ENCODE data around the gene CNTNAP2.

The CNTNAP2 gene

DNA sequence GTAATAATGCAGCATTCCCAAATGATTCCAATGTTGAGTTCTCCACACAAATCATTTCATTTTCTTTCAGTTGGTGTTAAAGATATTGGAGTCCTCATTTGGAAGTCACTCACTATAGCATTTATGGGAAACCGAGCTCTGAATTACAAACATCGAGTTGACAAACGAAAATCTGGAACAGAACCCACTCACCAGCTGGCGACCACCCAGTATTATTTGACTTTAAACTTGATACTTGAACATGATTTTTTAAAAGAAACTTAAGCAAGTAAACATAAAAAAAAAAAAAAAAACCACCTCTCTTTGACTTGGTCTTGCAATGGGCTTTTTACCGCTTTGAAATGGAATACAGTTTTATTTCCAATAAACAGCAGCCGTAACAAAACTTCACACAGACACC is 1897.4 kb downstream of the CNTNAP2 start (continued):
- no peak for TF ChIP-seq ZBTB11 (tag by site-specific recombination; conservative IDR thresholded peaks at IDR 0.05; ENCODE audit: low read depth)
- TF ChIP-seq ZNF335 (tag by site-specific recombination; conservative IDR thresholded peaks at IDR 0.05) = no peak
- TF ChIP-seq ZNF626 (tag by site-specific recombination; IDR thresholded peaks at IDR 0.05) = no peak
- no peak for TF ChIP-seq HOXD13 (CRISPR knock-in tag; IDR thresholded peaks at IDR 0.05; ENCODE audit: borderline replicate concordance)
- no peak for TF ChIP-seq YY1 (tag by site-specific recombination; IDR thresholded peaks at IDR 0.05)
- TF ChIP-seq REST (tag by site-specific recombination; IDR thresholded peaks at IDR 0.05) = no peak
- TF ChIP-seq ZSCAN5A (tag by site-specific recombination; IDR thresholded peaks at IDR 0.05) = no peak
- no peak for TF ChIP-seq TRIM28 (IDR thresholded peaks at IDR 0.05; ENCODE audit: borderline replicate concordance, low read length)

- POLR2A ChIA-PET = no interaction called here
Observed at GRCh38 chr7:148014541-148014940, 1897.9 kb downstream of the CNTNAP2 start.

DNA sequence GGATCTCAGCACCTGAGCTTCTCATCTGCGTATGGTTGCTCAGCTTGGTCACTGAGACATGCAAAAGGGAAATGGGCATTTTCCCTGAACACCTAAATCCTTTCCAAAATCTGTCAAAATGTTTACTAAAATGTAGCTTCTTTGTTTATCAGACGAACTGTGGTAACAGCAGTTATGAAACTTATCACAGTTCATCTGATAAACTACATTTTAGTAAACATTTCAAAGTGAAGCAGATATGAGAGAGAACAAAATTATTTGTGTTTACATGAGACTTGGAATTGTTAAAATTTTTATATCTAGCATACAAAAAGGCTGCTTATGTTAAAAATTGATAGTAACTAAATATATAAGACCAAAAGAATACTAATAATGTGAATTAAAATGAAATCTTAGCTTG is 1900.5 kb downstream of the CNTNAP2 start:
- Histone ChIP-seq H3K27ac (ENCODE audit: extremely low read depth, low read depth, low read length) (no peak overlapping the region), H3K4me3 (ENCODE audit: low read depth, low read length) (no peak overlapping the region), H3K9me3 (ENCODE audit: control insufficient read depth, insufficient read depth, low read depth, low read length) (no peaks in the 10 kb centered on the region), H3K4me1 (ENCODE audit: control insufficient read depth, insufficient read depth, low read length) (no peaks in the 10 kb centered on the region), H3K36me3 (ENCODE audit: control insufficient read depth in 2 of 2, insufficient read depth in 1 of 2, low read length in 2 of 2) (no peaks in the 10 kb centered on the region)
- CTCF ChIA-PET = no interaction called here
- POLR2A ChIA-PET = no interaction called here
- TF ChIP-seq ZNF169 (tag by site-specific recombination; IDR thresholded peaks at IDR 0.05) (no peak), ZBTB7A (tag by site-specific recombination; IDR thresholded peaks at IDR 0.05; ENCODE audit: low read depth) (no peak)
- TF ChIP-seq, protein P1, sequence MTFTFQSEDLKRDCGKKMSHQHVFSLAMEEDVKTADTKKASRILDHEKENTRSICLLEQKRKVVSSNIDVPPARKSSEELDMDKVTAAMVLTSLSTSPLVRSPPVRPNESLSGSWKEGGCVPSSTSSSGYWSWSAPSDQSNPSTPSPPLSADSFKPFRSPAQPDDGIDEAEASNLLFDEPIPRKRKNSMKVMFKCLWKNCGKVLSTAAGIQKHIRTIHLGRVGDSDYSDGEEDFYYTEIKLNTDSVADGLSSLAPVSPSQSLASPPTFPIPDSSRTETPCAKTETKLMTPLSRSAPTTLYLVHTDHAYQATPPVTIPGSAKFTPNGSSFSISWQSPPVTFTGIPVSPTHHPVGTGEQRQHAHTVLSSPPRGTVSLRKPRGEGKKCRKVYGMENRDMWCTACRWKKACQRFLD (tag by site-specific recombination; IDR thresholded peaks at IDR 0.05) = no peak
- TF ChIP-seq, protein P2, sequence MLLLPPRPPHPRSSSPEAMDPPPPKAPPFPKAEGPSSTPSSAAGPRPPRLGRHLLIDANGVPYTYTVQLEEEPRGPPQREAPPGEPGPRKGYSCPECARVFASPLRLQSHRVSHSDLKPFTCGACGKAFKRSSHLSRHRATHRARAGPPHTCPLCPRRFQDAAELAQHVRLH (tag by site-specific recombination; IDR thresholded peaks at IDR 0.05) = no peak

More at GRCh38 chr7:148014541-148014940, 1897.9 kb downstream of the CNTNAP2 start:
- TF ChIP-seq ZNF558 (tag by site-specific recombination; IDR thresholded peaks at IDR 0.05) (no peak), KLF9 (tag by site-specific recombination; IDR thresholded peaks at IDR 0.05; ENCODE audit: low read depth) (no peak), ZNF544 (tag by site-specific recombination; IDR thresholded peaks at IDR 0.05) (no peak), ZNF18 (tag by site-specific recombination; IDR thresholded peaks at IDR 0.05) (no peak), MZF1 (tag by site-specific recombination; IDR thresholded peaks at IDR 0.05; ENCODE audit: borderline replicate concordance) (no peak), ZNF366 (tag by site-specific recombination; conservative IDR thresholded peaks at IDR 0.05) (no peak), RBAK (tag by site-specific recombination; IDR thresholded peaks at IDR 0.05) (no peak)
- Histone ChIP-seq H3K4me3 (ENCODE audit: low read depth, low read length) (no peak overlapping the region), H3K9me3 (ENCODE audit: control insufficient read depth, insufficient read depth, low read depth, low read length) (no peaks in the 10 kb centered on the region), H3K27ac (ENCODE audit: extremely low read depth, low read depth, low read length) (no peak overlapping the region), H3K36me3 (ENCODE audit: control insufficient read depth in 2 of 2, insufficient read depth in 1 of 2, low read length in 2 of 2) (no peaks in the 10 kb centered on the region), H3K4me1 (ENCODE audit: control insufficient read depth, insufficient read depth, low read length) (no peaks in the 10 kb centered on the region)
- CTCF ChIA-PET = no interaction called here
